Right atrium auricular region (tissue), 2 donors: ENCODE measurements around the gene VDAC1. TPM values are rescaled to one million over a fixed set of nuclear protein-coding genes. Genes with fewer than 3 reads are reported as not detected.
A peak's percentile ranks its signal among the peaks of the same experiment; 100 is the strongest.

Experiments
- DNase-seq: peaks from one replicate; pipeline ENCODE4 v3.0.0-alpha.2; 2019; ENCODE audit warnings: low spot score
- H3K27ac ChIP-seq, 2 donors: fragments of 200-600 bp; sonication (generic); 1 replicate in 1 of 2; 2 replicates in 1 of 2; pipeline ENCODE4 v1.5.1; 2016 to 2019
- H3K27me3 ChIP-seq, 2 donors: fragments of 200-600 bp; sonication (generic); one replicate each; pipeline versions ENCODE4 v1.5.1 to v1.6.0; 2017 to 2019
- H3K36me3 ChIP-seq: fragments of 200-600 bp; sonication (generic); one replicate; pipeline ENCODE4 v1.5.1; 2016
- H3K4me1 ChIP-seq, 2 donors: fragments of 200-600 bp; sonication (generic); one replicate each; pipeline versions ENCODE4 v1.5.1 to v1.6.0; 2017 to 2019
- H3K4me3 ChIP-seq, 2 donors: fragments of 200-600 bp; sonication (generic); 1 replicate in 1 of 2; 2 replicates in 1 of 2; pipeline ENCODE4 v1.5.1; 2017 to 2019; ENCODE audit warnings: mild to moderate bottlenecking in 1 of 2, moderate library complexity in 1 of 2
- H3K9me3 ChIP-seq, 2 donors: fragments of 200-600 bp; sonication (generic); one replicate each; pipeline ENCODE4 v1.5.1; 2019
- total RNA-seq, 2 donors: library from RNA; depleted of rRNA; stranded (reverse); fragments of >200 nt; gene quantifications; one replicate each; pipeline ENCODE4 v1.1.0, GENCODE V29; 2016
- TF ChIP-seq, protein P1 (sequence below), 2 donors: fragments of 200-600 bp; sonication (generic); IDR thresholded peaks; one replicate each; pipeline ENCODE4 v1.5.1; 2019; ENCODE audit warnings: antibody characterized with exemption in 2 of 2

VDAC1 gene
- total RNA-seq, 2 donors from 2014 or later: 263 to 394 TPM

DNA sequence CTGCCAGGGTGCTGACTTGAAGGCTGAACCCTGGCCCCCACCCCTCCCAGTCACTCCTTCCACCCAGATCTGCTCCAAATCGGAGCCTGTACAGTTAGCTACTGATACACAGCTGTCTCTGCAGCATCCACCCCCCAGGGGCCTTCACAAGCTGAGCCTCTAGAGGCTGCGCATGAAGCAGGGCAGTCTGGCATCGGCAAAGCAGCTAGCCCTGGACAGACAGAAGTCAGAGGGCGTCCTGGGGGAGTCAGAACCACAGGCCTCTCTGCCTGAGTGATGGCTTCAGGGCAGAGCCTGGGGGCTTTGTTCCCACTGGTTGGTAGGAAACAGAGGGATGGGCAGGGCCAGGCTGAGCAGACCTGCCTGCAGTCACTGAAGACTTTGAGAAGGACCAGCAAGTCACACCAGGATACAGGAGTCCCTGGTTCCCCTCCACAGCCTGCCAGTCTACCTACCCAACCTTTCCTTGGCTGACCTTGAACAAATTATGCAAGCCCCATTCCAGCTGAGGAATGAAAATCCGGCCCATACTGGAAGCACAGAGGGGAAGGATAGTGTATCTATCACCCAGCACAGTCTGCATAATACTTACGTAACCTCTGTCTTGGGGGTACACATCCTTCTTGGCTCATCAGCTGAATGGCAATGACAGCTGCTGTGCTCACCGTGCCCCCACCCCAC is 8.8 kb downstream of the VDAC1 start:
- Histone ChIP-seq H3K4me3 (no peak overlapping the region), H3K9me3 (no peaks in the 10 kb centered on the region), H3K27me3 (no peaks in the 10 kb centered on the region), H3K27ac (peak overlapping the region; percentile 84 to 89), H3K4me1 (peaks cover 0 to 77% of the 10 kb centered on the region in 2 donors), H3K36me3 (peaks cover 13% of the 10 kb centered on the region)
- TF ChIP-seq, protein P1, sequence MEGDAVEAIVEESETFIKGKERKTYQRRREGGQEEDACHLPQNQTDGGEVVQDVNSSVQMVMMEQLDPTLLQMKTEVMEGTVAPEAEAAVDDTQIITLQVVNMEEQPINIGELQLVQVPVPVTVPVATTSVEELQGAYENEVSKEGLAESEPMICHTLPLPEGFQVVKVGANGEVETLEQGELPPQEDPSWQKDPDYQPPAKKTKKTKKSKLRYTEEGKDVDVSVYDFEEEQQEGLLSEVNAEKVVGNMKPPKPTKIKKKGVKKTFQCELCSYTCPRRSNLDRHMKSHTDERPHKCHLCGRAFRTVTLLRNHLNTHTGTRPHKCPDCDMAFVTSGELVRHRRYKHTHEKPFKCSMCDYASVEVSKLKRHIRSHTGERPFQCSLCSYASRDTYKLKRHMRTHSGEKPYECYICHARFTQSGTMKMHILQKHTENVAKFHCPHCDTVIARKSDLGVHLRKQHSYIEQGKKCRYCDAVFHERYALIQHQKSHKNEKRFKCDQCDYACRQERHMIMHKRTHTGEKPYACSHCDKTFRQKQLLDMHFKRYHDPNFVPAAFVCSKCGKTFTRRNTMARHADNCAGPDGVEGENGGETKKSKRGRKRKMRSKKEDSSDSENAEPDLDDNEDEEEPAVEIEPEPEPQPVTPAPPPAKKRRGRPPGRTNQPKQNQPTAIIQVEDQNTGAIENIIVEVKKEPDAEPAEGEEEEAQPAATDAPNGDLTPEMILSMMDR (IDR thresholded peaks at IDR 0.05): no peak
- DNase-seq: no peak

DNA sequence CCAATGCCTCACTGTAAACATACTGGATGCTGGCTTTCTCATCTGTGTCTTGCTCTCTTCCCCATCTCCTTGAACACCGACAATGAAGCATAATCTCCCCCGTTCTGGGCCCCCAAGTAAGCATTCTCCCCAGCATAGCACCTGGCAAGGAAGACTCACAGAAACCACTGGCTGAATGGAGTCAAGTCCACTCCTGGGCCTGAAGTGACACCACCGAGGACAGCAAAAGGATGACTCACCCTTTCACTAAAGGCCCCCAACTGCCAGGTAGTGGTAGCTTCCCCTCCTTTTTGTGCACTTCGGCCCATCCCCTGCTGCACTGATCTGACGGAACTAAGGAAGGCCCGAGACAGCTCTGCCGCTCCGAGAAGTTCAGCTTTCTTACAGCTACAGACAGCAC is 9.4 kb downstream of the VDAC1 start:
- Histone ChIP-seq H3K4me1 (peaks cover 0 to 70% of the 10 kb centered on the region in 2 donors), H3K36me3 (peaks cover 17% of the 10 kb centered on the region), H3K27ac (peak overlapping the region; percentile 84 to 89), H3K9me3 (no peaks in the 10 kb centered on the region), H3K4me3 (no peak overlapping the region), H3K27me3 (no peaks in the 10 kb centered on the region)
- DNase-seq: no peak
- TF ChIP-seq, protein P1 (IDR thresholded peaks at IDR 0.05): no peak

DNA sequence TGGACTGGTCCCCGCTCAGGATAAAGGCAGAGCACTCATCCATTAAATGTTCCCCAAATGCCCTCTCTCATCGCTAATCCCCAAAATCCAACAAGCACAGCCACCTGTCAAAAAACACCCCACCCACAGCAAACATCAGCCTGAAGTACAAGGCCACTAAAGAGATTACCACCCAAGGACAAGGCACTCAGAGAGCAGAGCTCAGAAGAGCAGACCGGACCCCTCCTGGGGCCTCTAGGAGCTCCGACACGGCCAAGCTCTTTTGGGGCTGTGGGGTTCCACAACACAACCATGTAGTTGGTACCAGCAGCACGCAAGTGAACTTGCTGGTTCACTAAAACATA is 9.8 kb downstream of the VDAC1 start:
- Histone ChIP-seq H3K27ac (peak overlapping the region; percentile 84 to 89), H3K4me1 (peaks cover 0 to 66% of the 10 kb centered on the region in 2 donors), H3K27me3 (no peaks in the 10 kb centered on the region), H3K9me3 (no peaks in the 10 kb centered on the region), H3K36me3 (peaks cover 20% of the 10 kb centered on the region), H3K4me3 (peak overlapping the region in 1 of 2 donors; percentile 0)
- DNase-seq: no peak
- TF ChIP-seq, protein P1 (IDR thresholded peaks at IDR 0.05): no peak

GRCh38 chr5:133994297-133994989 is 10.3 kb downstream of the VDAC1 start:
- Histone ChIP-seq H3K27me3 (no peaks in the 10 kb centered on the region), H3K9me3 (no peaks in the 10 kb centered on the region), H3K27ac (peak overlapping the region; percentile 84 to 89), H3K4me3 (peak overlapping the region in 1 of 2 donors; percentile 0), H3K36me3 (peaks cover 25% of the 10 kb centered on the region), H3K4me1 (peaks cover 0 to 61% of the 10 kb centered on the region in 2 donors)
- TF ChIP-seq, protein P1 (IDR thresholded peaks at IDR 0.05): no peak
- DNase-seq: no peak

DNA sequence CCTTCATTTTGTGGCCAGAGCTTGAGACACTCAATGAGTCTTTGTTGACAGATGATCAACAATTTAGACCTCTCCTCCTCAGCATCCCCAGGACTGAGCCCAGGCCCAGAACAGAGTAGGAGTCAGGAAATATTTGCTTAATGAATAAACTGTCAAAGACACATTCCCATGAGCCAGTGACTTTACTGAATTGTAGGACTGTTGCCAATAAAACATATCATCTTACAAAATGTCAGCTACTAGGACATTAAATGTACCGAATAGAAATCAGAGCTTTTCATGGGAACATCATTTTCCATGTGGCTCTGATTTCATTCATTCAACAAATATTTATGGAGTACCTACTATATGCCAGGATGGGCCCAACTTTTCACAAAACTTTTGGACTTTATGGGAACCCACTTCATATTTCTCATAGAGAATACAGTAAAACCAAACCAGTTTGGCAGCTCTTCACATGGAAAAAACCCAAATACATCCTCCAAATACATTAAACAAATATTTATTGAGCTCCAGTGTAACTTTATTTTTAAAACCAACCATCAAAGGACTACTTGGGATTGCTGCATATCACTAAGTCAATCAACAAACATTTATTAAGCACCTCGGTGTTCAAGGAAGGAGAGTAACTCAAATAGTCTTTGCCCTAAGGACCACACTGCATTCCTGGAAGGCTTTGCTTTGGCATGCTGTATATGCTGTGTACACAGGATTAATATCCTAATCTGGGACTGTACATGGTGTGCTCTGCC is 11.4 kb downstream of the VDAC1 start:
- Histone ChIP-seq H3K4me1 (peaks cover 0 to 56% of the 10 kb centered on the region in 2 donors), H3K4me3 (no peak overlapping the region), H3K27me3 (no peaks in the 10 kb centered on the region), H3K9me3 (no peaks in the 10 kb centered on the region), H3K36me3 (peaks cover 36% of the 10 kb centered on the region), H3K27ac (peak overlapping the region; percentile 84 to 89)
- TF ChIP-seq, protein P1 (IDR thresholded peaks at IDR 0.05): no peak
- no peak for DNase-seq
